A549 treated with CpdA at 1 μM for 4 hours (cell line): ENCODE measurements around the gene SDC1. TPM values are rescaled to one million over a fixed set of nuclear protein-coding genes. Genes with fewer than 3 reads are reported as not detected.

Experiments used
- total RNA-seq: library from RNA; stranded (reverse); fragments of 200-300 nt; extraction: Qiagen RNA extraction; gene quantifications from 5 replicates; pipeline ENCODE4 v1.2.3, GENCODE V29; 2022; ENCODE audit warnings: low read depth

SDC1 gene
- total RNA-seq, result 161 to 205 TPM (median 186 TPM) in 5 replicates

GRCh38 chr2:20224716-20225293 is at the start of gene SDC1:
Gene SDC1 (minus strand): TSS chr2:20225130. CDS start chr2:20224867, 263 bp downstream.

Other genes starting within 250 kb of the SDC1 start
- gene WDR35, start 235.0 kb downstream of the SDC1 start, total RNA-seq, result 12.9 to 21.6 TPM (median 14.9 TPM) in 5 replicates
- 9.3 to 14.2 TPM (median 12.8 TPM) in 5 replicates for gene MATN3, start 212.5 kb downstream of the SDC1 start, total RNA-seq
- 226 to 267 TPM (median 247 TPM) in 5 replicates for gene LAPTM4A, start 173.5 kb downstream of the SDC1 start, total RNA-seq
- 38.1 to 49.0 TPM (median 44.7 TPM) in 5 replicates for gene PUM2, start 125.7 kb upstream of the SDC1 start, total RNA-seq
- gene RHOB, start 221.9 kb upstream of the SDC1 start, total RNA-seq, result 113 to 194 TPM (median 184 TPM) in 5 replicates